ENCODE data around the gene STARD5. TPM values are rescaled to one million over a fixed set of nuclear protein-coding genes. Genes with fewer than 3 reads are reported as not detected.

STARD5 gene
- total RNA-seq, 4 donors from 2014 or later: 11.2 to 54.5 (median 41.3) TPM

DNA sequence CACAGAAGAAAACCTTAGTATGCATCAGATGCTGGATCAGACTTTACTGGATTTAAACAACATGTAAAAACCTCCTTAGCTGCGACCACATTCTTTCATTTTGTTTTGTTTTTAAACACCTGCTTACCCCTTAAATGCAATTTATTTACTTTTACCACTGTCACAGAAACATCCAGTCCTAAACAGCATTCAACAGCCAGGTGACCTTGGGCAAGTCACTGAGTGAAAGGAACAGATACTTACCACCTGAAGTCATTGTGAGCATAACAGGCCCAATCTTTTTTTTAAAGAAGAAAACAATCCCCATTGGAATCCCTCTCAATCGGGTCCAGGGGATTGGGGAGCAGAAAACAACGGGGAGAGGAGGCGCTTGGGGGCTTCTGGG lies 390 bp downstream of the STARD5 start:
- Histone ChIP-seq H3K4me3 (peak overlapping the region; percentile 70 to 94 (median 86)), H3K9me3 (no peaks in the 10 kb centered on the region), H3K27ac (peak overlapping the region; percentile 83 to 95 (median 91)), H3K27me3 (no peaks in the 10 kb centered on the region), H3K4me1 (peaks cover 4 to 20% (median 11%) of the 10 kb centered on the region in 4 donors), H3K36me3 (peaks cover 0 to 11% (median 4%) of the 10 kb centered on the region in 4 donors)
- TF ChIP-seq, protein P1, sequence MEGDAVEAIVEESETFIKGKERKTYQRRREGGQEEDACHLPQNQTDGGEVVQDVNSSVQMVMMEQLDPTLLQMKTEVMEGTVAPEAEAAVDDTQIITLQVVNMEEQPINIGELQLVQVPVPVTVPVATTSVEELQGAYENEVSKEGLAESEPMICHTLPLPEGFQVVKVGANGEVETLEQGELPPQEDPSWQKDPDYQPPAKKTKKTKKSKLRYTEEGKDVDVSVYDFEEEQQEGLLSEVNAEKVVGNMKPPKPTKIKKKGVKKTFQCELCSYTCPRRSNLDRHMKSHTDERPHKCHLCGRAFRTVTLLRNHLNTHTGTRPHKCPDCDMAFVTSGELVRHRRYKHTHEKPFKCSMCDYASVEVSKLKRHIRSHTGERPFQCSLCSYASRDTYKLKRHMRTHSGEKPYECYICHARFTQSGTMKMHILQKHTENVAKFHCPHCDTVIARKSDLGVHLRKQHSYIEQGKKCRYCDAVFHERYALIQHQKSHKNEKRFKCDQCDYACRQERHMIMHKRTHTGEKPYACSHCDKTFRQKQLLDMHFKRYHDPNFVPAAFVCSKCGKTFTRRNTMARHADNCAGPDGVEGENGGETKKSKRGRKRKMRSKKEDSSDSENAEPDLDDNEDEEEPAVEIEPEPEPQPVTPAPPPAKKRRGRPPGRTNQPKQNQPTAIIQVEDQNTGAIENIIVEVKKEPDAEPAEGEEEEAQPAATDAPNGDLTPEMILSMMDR (IDR thresholded peaks at IDR 0.05): no peak
- TF ChIP-seq POLR2AphosphoS5 (IDR thresholded peaks at IDR 0.05) (no peak), EP300 (IDR thresholded peaks at IDR 0.05; ENCODE audit: low read depth) (no peak), POLR2A (IDR thresholded peaks at IDR 0.05) (no peak)
- whole genome bisulfite sequencing, 2 donors (ENCODE audit: low coverage in 1 of 2): 5 to 23% methylated on average over 1 to 4 of the region's 4 CpGs
- intact Hi-C loops (cut with DNase I; ENCODE audit: low total_unique reads): loop anchor here (10.0 kb wide), 1 partner anchor 59 kb away; no protein-coding TSS in a partner anchor
- DNase-seq: no peak
- in situ Hi-C loops (cut with MboI; ENCODE audit: low pct_ligation_motif_present in 1 of 4, low pct_unique_long_range_greater_than_20kb in 1 of 4, low sequenced_read_pairs in 3 of 4): no loop called here

DNA sequence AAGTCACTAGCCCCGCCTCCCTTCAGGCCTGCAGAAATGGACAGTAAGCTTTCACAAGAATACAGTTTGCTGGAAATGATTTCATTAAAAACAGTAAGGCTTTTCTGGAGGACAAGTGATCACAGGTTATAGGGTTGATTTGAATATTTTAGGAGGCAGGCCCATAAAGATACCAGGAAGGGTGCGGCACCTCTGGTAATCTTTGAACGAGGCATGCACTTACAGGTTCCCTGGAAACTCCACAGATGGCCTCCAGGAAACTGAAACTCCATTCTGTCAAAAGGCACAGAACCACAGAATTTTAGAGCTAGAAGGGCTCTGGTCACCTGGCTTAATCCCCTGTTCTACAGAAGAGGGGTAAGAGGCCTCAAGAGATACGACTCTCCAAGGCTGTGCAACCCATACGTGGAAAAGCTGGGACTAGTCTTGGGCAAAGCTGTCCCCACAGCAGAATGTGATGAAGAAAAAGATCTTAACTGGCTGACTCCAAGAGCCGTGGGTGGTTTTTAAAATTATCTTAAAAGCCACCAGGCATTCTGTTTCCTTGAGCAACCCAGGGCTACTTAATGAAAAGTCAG lies 1.2 kb downstream of the STARD5 start:
- Histone ChIP-seq H3K27ac (peak overlapping the region; percentile 83 to 95 (median 91)), H3K4me3 (peak overlapping the region in 3 of 4 donors; percentile 82 to 94 (median 89))
- peak; percentile 64 for DNase-seq

DNA sequence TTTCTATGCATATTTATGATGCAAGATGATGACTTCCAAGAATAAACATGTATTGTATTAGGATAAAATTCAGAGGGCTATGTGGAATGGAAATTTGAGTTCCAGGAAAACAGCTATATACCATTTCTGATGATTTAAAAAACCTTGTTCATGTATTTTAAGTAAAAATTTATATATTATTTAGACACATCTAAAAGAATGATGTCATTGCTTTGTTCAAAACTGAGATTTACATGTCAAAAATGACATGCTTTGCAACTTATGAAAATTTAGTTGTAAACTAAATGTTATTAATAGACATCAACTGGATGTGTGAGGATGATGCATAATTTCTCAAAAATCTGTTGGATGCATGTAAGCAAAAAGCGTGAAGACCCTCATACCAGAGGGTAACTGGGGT lies 2.3 kb downstream of the STARD5 start:
- H3K4me3 ChIP-seq: no peak overlapping the region
- no peaks in the 10 kb centered on the region for H3K9me3 ChIP-seq
- H3K27me3 ChIP-seq: no peaks in the 10 kb centered on the region
- TF ChIP-seq EP300 (IDR thresholded peaks at IDR 0.05; ENCODE audit: low read depth) (no peak), POLR2AphosphoS5 (IDR thresholded peaks at IDR 0.05) (no peak), POLR2A (IDR thresholded peaks at IDR 0.05) (no peak)
- TF ChIP-seq, protein P1 (IDR thresholded peaks at IDR 0.05): no peak
- peaks cover 4 to 20% (median 11%) of the 10 kb centered on the region in 4 donors for H3K4me1 ChIP-seq
- WGBS, 2 donors (ENCODE audit: low coverage in 1 of 2): 79 to 100% methylated on average over 1 of the region's 1 CpG
- intact Hi-C loops (cut with DNase I; ENCODE audit: low total_unique reads): loop anchor here (10.0 kb wide), 1 partner anchor 57 kb away; no protein-coding TSS in a partner anchor
- in situ Hi-C loops (cut with MboI; ENCODE audit: low pct_ligation_motif_present in 1 of 4, low pct_unique_long_range_greater_than_20kb in 1 of 4, low sequenced_read_pairs in 3 of 4): no loop called here
- H3K27ac ChIP-seq: peak overlapping the region in 1 of 4 donors; percentile 83
- DNase-seq: no peak
- peaks cover 0 to 17% (median 6%) of the 10 kb centered on the region in 4 donors for H3K36me3 ChIP-seq

More for the DNA sequence above, 1.2 kb downstream of the STARD5 start:
- in situ Hi-C loops (cut with MboI; ENCODE audit: low pct_ligation_motif_present in 1 of 4, low pct_unique_long_range_greater_than_20kb in 1 of 4, low sequenced_read_pairs in 3 of 4) (no loop called here), intact Hi-C loops (cut with DNase I; ENCODE audit: low total_unique reads) (loop anchor here (10.0 kb wide), 1 partner anchor 58 kb away; no protein-coding TSS in a partner anchor)
- 46% methylated on average over 6 of the region's 6 CpGs; no CpG with 5 or more reads in 1 of the 2 donors for WGBS, 2 donors (ENCODE audit: low coverage in 1 of 2)
- Histone ChIP-seq H3K36me3 (peaks cover 0 to 11% (median 5%) of the 10 kb centered on the region in 4 donors), H3K4me1 (peaks cover 4 to 20% (median 11%) of the 10 kb centered on the region in 4 donors), H3K9me3 (no peaks in the 10 kb centered on the region), H3K27me3 (no peaks in the 10 kb centered on the region)
- TF ChIP-seq POLR2AphosphoS5 (IDR thresholded peaks at IDR 0.05): no peak
- TF ChIP-seq EP300 (IDR thresholded peaks at IDR 0.05; ENCODE audit: low read depth): no peak
- TF ChIP-seq POLR2A (IDR thresholded peaks at IDR 0.05): peak; percentile 37

DNA sequence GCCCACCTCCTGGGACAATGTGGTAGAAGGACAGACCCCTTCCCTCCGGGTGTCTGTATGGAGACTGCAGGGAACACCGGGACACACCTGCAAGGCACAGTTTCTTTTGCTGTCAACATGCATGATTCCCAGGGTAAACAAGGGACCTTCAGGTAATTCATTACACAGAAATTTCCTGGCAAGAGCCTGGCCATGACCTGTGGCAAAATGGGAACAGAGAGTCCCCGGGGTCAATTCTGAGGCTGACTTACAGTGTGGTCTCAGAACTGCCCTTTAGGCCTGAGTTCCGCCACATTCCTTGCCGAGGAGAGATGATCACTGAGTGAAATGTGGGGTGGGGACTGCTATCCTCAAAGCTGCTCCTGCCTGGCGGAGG lies 6.3 kb downstream of the STARD5 start:
- H3K27ac ChIP-seq: peak overlapping the region in 1 of 4 donors; percentile 30
- DNase-seq: no peak
- peaks cover 0 to 20% (median 6%) of the 10 kb centered on the region in 4 donors for H3K36me3 ChIP-seq
- no peaks in the 10 kb centered on the region for H3K9me3 ChIP-seq
- H3K4me1 ChIP-seq: peaks cover 4 to 17% (median 9%) of the 10 kb centered on the region in 4 donors
- 89% methylated on average over 6 of the region's 6 CpGs; no CpG with 5 or more reads in 1 of the 2 donors for WGBS, 2 donors (ENCODE audit: low coverage in 1 of 2)
- intact Hi-C loops (cut with DNase I; ENCODE audit: low total_unique reads): no loop called here
- in situ Hi-C loops (cut with MboI; ENCODE audit: low pct_ligation_motif_present in 1 of 4, low pct_unique_long_range_greater_than_20kb in 1 of 4, low sequenced_read_pairs in 3 of 4): no loop called here
- no peak overlapping the region for H3K4me3 ChIP-seq
- H3K27me3 ChIP-seq: no peaks in the 10 kb centered on the region
- TF ChIP-seq, protein P1 (IDR thresholded peaks at IDR 0.05): no peak
- TF ChIP-seq POLR2A (IDR thresholded peaks at IDR 0.05) (no peak), POLR2AphosphoS5 (IDR thresholded peaks at IDR 0.05) (no peak), EP300 (IDR thresholded peaks at IDR 0.05; ENCODE audit: low read depth) (no peak)

Data from transverse colon (tissue), 4 donors.